ENCODE data around the gene BST1.

- no peak for TF ChIP-seq CTCF (IDR thresholded peaks at IDR 0.05; ENCODE audit: insufficient read depth, low read length)
- TF ChIP-seq REST (IDR thresholded peaks at IDR 0.05; ENCODE audit: insufficient replicate concordance, low read depth): no peak
Measured at GRCh38 chr4:15740764-15741404, 38.0 kb downstream of the BST1 start.

Data from HL-60 (cell line).